NCI-H1092 (cell line): ENCODE measurements around the gene SRGAP1.
A peak's percentile ranks its signal among the peaks of the same experiment; 100 is the strongest.

ENCODE experiments used
- DNase-seq: peaks from one replicate; lab custom pipeline; 2025; lab: John Stamatoyannopoulos, UW

Gene SRGAP1

DNA sequence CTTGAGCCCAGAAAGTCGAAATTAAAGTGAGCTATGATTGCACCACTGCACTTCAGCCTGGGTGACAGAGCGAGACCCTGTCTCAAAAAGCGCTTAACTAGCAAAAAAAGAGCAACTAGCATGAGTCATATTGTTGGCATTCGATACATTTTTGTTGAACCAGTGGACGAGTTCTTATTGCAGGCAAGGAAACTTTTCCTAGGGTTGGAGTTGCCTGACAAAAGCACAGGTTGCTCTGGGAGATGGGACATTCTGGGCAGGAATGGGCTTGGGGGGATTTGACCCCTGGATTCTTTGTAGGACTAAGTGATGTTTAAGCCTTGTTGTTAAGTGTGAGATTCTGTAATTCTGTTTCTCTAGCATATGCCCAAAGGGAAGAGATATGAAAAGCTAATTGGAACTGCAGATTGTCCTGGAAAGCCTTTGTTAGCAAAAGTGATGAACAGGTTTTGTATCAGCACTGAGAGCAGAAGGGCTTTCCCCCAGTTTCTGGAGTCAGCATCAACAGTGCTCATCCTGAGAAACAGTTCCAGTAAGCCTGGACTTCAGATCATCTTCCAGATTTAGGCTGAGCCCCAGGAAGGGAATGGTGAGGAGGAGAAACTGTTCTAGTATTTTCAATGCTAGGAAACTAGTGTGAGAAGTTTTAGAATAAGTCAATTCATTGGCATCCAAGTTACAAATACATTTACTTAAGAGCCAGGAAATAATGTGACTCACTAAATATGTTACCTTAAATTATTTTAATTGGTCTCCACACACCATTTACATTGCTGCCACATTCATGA, 123.1 kb downstream of the SRGAP1 start:
- no peak for DNase-seq

- DNase-seq: peak; percentile 11
These were observed 124.2 kb downstream of the SRGAP1 start for GRCh38 chr12:63968673-63969072.

- no peak for DNase-seq
These were observed 132.4 kb downstream of the SRGAP1 start for GRCh38 chr12:63976902-63977395.

DNA sequence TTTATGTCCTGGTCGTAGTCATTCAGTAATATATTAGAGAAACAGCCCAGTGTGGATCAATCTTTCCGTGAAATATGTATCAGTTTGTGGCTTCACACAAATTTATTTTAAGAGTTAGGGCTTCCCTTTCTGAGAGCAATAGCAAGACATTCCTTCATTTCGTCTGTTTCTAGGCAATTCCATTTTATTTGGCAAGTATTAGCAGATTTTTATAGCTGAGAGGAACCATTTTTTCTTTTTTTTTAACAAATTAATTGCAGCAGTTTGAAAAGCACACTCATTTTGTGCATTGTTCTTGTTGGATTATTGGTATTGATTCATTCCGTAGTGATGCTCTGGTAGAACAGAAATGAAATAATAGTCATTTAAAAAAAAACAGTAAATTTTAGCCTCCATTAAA, 132.9 kb downstream of the SRGAP1 start:
- no peak for DNase-seq

DNA sequence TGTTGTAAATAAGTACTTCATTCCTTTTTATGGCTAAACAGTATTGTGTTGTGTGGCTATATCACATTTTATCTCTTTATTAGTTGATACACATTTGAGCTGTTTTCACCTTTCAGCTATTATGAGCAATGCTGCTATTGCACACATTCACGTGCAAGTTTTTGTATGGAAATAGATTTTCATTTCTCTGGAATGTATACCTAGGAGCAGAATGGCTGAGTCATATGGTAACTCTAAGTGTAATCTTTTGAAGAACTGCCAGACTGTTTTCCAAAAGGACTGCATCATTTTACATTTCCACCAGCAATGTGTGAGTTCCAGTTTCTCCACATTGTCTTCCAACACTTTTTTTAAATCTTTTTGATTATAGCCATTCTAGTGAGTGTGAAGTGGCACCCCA, 134.0 kb downstream of the SRGAP1 start:
- no peak for DNase-seq

GRCh38 chr12:63980211-63980610, 135.7 kb downstream of the SRGAP1 start:
- DNase-seq: no peak

GRCh38 chr12:63981343-63981742, 136.8 kb downstream of the SRGAP1 start:
- no peak for DNase-seq

GRCh38 chr12:63982604-63983295, 138.2 kb downstream of the SRGAP1 start:
- no peak for DNase-seq

DNA sequence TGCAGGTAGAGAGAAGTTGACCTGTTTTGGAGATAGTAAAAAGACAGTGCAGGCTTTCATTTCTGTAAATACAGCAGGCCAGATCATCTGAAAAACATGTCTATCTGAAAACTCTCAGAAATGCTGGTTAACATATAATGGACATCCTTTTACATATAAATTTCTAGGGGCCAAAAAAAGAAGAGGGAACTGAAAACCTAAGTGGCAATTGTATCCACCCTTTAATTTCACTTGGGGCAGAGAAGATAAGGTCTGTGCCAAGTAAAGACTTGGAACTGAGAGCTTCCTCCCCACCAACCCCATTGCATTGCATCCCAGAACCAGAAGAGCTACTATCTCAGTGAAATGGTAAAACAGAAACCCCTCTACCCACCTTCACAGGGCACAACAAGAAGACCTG, 141.0 kb downstream of the SRGAP1 start:
- DNase-seq: no peak

DNA sequence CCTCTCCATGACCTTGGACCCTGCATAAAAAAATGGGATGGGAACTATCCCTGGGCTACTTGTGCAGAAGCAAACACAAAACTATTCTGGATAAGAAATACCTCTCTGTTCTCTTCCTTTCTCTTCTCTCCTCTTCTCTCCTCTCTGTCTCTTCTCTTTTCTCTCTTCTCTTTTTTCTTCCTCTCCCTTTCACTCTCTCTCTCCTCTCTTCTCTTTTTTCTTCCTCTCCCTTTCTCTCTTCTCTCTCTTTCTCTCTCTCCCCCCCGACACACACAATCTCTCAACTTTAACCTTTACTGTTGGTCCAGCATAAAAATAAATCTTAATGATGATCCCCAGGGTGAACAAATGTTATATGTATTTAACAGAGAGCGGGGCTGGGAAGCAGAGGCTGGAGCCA, 141.4 kb downstream of the SRGAP1 start:
- no peak for DNase-seq

DNA sequence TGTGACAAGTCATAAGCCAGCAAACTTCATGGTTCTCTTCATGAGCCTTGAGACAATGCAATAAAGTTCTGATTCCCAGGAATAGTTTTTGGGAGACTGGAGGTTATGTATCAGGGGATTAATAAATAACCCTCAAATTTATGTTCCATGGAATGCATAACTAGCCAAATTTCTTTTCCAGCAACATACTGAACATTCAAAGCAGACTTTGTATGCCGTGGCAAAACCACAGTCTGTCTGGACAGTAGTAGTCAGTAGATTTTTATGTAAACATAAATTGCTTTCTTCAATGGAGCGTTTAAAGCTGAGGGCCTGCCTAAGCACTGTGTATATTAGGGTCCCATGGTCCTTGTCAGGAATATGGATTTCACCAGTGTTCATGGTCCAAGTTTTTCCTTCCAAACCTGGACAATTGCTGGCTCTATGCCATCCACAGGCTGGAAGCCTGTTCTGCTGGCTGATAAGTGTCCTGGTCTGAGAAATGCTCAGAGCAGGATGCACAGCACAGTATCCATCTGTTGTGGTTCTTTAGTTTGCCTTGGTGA, 144.9 kb downstream of the SRGAP1 start:
- no peak for DNase-seq

DNA sequence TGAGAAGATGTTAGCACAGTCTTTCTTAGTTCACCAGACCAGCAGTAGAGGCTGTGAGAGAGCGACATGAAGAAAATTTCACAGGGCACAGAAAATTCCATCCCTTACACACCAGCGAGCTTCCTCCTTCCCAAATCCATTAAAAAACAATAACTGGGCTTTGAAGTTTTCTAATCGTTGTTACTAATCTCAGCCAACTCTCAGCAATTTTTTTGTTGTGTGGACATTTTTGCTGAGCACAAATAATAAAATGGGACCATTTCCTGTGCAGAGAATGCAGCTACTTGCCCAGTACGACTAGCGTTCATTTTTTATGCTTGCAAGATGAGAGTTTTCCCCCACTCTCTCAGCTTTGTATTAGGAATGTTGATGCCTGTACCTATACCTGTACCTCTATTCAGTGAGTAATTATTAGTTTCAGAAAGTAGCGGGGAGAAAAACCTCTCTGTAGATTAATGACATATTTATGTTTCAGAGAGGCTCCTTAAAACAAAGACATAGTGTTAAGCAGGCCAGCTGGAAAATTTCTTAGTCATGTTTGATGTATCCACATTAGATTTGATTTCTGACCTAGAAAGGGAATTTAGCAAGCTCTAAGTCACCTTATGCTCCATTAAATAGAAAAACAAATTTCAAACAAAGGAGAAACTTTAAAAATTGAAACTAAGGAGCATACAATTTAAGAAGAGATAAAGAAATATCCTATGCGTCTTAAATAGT, 146.5 kb downstream of the SRGAP1 start:
- DNase-seq: no peak

GRCh38 chr12:63994704-63995103, 150.2 kb downstream of the SRGAP1 start:
- DNase-seq: no peak

GRCh38 chr12:63995512-63995911, 151.0 kb downstream of the SRGAP1 start:
- DNase-seq: no peak

- no peak for DNase-seq
These were observed 152.1 kb downstream of the SRGAP1 start for GRCh38 chr12:63996556-63996955.

DNA sequence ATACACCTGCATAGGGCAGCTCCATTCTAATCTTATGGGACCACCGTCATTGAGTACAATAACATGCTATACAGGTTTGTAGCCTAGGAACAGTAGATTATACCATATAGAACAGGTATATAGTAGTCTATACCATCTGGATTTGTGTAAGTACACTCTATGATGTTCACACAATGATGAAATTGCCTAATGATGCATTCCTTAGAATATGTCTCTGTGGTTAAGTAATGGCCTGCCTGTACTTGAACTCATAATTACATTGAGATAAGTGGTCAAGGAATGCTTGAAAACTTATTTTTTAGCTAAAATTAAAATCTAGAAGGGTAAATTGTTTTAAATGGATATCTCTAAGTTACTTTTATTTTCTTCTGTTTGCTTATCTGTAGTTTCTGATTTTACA, 152.7 kb downstream of the SRGAP1 start:
- no peak for DNase-seq

- no peak for DNase-seq
These were observed 154.1 kb downstream of the SRGAP1 start for GRCh38 chr12:63998584-63998983.

GRCh38 chr12:63999853-64000252, 155.4 kb downstream of the SRGAP1 start:
- no peak for DNase-seq

DNA sequence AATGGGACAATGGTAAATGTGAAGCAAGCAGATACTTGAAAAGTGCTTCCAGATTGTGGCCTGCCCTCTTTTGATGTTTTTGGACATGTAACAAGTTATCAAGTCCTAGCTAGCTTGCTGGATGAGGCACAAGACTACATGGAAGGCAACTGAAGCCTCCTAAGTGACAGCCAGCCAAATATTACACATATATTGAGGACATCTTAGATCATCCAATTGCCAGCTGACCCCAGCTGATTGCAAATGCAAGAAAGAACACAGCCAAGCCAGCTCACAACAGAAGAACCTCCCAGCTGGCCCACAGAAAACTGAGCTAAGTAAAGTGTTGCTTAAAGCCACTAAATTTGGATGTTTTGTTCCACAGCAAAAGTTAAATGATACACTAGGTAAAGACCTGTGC, 156.9 kb downstream of the SRGAP1 start:
- DNase-seq: no peak

DNA sequence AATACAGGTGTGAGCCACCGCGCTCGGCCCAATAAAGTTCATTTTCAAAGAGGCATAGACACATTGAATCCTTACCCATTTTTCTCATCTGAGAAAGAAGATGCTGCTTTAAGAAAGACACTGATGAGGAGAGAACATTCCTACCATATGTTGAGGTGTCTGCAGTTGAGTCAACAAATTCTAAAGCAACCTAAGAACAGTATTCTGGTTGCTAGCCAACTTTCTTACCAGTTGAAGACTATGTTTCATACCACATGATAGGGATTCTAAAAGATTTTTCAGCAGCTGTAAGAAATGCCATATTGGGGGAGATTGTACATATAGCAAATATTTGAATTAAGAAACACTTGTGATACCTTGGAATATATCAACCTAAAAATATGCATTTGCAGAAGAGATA, 160.1 kb downstream of the SRGAP1 start:
- no peak for DNase-seq

GRCh38 chr12:64006211-64006825, 161.8 kb downstream of the SRGAP1 start:
- DNase-seq: no peak

DNA sequence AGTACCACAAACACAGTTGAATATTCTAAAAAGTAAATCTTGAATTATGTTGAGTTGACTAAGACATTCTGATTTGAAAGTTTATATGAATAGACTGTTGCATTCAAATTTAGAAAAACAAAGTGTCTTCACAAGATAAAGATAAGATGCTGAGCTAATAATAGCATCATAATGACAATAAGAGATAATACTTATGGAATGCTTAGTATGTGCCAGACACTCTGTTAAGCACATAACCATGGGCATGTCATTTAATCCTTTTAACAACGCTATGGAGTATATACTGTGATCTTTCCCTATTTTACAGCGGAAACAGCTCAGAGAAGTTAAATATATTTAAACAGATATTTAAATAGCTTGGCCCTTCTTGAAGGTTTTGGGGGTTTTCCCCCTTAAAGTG, 163.4 kb downstream of the SRGAP1 start:
- no peak for DNase-seq
